HuH-7 (cell line): ENCODE data around the gene ZNF181.
"Not testable (repeated sequence)": the region's sequence is repeated elsewhere in the genome, so short reads cannot be mapped to it uniquely, and the experiment has no call there.

ENCODE experiments used
- DNase-seq: peaks from one replicate; pipeline ENCODE4 v3.0.0; 2011; ENCODE audit warnings: low spot score

Gene ZNF181

GRCh38 chr19:34733746-34734536, at the start of gene ZNF181:
Gene ZNF181 (plus strand): TSS chr19:34734243. CDS start chr19:34735038, 795 bp downstream.
- peak; percentile 90 for DNase-seq

GRCh38 chr19:34685266-34685665, 48.8 kb upstream of the ZNF181 start:
- DNase-seq: not testable (repeated sequence)

DNA sequence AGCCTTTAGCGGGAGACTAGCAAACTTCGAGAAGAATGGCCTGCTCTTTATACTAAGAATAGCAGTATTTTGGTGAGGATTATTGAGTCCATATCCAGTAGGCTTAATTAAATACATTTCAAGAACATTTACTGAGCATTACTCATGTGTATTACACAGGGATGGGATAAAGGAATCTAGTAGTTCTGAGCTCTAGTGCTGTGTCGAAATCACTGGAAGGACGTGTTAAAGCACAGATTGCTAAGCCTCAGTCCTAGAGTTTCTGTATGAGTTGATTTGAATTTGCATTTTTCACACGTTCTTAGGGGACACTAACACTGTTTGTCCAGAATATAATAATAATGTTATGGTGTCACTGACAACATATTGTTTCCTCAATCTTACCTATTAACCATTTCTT, 47.6 kb upstream of the ZNF181 start:
- DNase-seq: no peak

- no peak for DNase-seq
Observed at GRCh38 chr19:34687348-34687747, 46.7 kb upstream of the ZNF181 start.

DNA sequence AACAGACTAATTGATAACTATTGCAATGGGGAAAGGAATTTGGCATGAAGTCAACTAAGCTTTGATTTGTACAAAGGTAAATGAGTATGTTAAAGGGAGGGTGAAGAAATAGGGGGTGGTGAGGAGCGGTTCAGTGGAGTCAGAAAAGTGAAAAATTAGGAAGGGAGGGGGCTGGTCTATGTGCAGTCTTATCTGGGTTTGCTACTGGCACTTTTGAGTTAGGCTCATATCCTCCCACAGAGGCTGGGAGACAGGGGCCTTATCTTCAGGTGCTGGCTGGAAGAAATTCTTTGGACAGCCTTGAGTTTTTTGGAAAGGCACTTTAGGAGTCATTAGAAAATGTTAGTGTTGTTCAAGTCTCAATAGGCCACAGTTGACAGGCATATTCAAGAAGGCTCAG, 45.5 kb upstream of the ZNF181 start:
- no peak for DNase-seq

DNA sequence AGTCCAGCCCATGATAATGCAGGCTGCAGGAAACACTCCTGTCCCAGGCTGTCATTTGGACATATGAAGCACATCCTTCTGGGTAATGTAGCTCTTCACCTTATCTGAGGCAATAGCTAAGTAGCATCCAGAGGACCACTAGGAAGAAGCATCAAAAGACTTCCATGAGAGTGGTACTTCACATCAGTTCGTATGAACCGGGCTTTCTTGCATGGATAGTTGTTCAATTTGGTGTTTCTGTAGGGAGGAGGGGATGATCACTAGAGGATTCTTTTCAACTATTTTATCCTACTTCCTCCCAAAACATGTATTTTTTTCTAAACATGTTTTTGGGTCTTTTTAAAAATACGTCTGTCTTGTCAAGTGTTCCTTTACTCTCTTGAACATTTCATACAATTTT, 43.7 kb upstream of the ZNF181 start:
- no peak for DNase-seq

- no peak for DNase-seq
Observed at GRCh38 chr19:34692549-34692948, 41.5 kb upstream of the ZNF181 start.

- no peak for DNase-seq
Observed at GRCh38 chr19:34707661-34708060, 26.4 kb upstream of the ZNF181 start.

- no peak for DNase-seq
Observed at GRCh38 chr19:34711890-34712289, 22.2 kb upstream of the ZNF181 start.

- peak; percentile 49 for DNase-seq
Observed at GRCh38 chr19:34712395-34713261, 21.4 kb upstream of the ZNF181 start.

GRCh38 chr19:34713262-34713637, 20.8 kb upstream of the ZNF181 start:
- DNase-seq: no peak

DNA sequence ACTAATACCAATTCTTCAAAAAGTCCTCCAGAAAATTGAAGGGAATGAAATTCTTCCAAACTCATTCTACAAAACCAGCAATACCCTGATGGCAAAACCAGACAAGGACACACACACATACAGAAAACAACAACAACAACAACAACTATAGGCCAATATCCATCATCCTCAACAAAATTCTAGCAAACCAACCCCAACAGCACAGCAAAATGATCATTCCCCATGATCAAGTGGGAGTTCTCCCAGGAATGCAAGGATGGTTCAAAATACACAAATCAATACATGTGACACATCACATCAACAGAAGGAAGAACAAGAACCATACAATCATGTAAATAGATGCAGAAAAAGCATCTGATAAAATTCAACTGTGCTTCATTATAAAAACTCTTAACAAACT, 18.7 kb upstream of the ZNF181 start:
- no peak for DNase-seq

DNA sequence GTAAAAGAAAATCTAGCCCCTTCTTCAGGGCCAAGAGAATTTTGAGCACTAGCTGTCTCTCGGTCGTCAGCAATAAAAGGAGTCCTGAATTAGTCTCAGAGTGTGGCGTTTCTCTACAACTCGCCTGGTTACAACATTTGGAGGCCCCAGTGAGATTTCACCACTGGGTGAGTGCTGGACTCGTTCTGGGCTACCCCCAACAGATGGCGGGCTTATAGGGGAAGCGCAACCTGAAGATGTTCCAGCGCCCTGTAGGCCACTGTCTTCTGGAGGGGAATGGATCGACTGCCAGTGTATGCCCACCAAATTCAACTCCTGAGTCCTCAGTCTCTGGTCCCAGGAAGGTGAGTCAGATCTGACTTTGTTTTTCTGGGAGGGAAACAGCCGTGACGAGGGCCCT, 11.7 kb upstream of the ZNF181 start:
- DNase-seq: no peak

DNA sequence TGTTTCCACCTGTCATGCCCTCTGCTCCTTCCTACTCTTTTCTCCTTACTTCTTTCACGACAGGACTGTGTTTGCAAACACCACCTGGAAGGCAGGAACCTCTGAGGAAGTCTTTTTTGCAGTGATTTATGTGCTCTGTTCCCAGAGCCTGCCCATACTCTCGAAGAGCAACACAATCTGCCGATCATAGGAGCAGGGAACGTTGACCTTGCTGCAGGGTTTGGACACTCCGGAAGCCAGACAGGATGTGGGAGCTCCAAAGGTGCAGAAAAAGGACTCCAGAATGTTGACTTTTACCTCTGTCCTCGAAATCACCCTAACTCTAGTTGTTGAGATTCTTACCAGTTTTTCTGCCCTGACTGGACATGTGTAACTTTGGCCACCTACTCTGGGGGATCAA, 8.6 kb upstream of the ZNF181 start:
- DNase-seq: no peak

DNA sequence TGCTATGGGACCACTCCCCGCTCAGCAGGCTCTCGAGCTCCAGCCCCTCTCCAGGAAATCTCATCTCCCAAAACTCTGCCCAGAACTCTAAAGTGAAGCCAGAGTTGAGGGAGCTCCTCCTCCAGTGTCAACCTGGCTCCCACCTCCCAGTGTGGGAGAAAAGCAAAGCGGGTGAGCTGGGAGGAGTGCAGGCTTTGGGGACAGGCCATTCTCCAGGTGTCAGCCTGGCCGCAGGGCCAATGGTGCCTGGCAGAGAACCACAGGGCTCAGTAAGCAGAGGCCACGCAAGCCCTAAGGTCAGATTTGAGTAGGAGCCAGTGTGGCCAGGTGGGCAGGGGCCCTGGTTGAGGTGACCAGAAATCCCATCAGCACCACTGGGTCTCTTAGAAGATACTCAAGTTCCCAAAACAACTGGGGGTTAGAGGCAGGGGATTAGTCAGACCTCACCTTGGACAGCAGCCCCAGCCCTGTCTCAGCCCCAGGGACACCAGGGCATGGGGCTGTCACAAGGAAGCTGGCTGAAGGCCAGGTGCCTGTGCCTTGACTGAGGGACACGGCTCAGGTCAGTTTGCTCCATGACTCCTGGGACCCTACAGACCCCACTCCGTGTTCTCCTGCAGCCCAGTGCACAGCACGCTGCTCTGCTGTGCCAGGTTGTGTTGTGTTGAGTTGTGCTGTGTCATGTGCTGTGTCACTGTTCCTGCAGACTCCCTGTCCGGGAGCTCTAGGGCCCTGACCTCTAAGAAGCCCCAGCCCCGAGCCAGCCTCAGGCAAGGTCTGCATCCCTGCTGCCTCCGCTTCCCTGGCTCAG, 2.8 kb upstream of the ZNF181 start:
- no peak for DNase-seq

DNA sequence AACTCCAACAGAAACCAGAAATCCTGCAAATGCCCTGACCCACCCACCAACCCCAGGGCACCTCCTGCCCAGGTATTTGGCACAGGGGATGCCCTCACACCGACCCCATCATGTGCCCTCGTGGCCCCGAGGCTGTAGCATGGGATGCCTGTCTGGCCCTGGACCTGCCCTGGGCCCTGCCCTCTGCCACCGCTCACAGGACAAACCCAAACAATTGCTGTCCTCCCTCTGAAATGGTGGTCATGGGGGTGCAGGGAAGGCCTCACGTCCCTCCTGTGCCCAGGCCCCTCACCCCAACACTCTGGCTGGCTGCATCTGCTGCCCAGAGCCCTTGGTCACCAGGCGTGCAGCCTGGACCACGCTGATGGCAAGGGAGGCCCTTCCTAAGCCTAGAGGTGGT, 2.1 kb upstream of the ZNF181 start:
- no peak for DNase-seq

- no peak for DNase-seq
Observed at GRCh38 chr19:34732612-34733211, 1.3 kb upstream of the ZNF181 start.

DNA sequence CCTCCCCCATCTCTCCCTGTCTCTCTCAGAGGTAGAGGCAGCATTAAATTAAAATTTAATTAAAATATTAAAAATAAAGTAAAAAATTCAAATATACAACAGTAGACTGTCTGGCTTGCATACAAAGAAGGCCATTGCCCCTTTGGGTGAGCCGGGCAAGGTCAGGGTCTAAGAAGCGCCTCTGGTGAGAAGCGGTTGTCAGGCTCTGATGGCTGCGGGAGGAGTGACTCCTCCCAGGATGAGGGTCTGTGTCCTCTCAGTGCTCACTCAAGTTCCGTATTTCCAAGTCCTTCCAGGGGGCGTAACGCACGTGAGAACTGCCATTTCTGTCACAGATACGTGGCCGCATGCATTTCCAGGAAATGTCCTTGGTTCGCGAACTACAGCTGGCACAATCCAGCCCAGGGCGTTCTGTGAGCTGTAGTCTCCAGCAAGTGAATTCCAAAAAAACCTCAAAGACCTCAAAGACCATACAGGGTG, 737 bp upstream of the ZNF181 start:
- DNase-seq: no peak

DNA sequence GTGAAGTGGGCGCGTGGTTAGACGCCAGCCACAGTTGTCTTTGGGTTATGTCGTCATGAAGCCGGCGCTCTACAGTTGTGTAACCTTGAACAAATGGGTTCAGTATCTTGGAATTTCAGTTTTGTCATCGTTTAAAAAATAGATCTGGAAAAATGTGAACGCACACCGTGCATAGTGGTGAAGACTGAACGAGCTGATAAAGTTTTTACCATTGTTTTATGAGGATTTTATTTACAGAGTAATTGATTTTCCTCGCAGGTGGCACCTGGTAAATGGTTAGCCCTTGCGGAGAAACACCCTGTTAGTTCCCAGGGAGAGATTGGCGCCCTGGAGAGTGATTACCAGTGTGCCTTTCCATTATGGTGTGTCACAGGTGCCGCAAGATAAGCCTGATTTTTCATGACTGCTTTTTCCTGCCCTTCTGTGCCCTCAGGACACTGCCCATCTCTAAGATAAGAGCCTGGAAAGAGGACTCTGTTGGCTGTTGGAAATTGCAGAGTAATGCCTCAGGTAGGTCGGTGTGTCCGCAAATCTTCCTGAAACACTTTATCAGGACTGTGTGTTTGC, 577 bp downstream of the ZNF181 start:
- no peak for DNase-seq

- DNase-seq: no peak
Observed at GRCh38 chr19:34744896-34745690, 11.1 kb downstream of the ZNF181 start.

GRCh38 chr19:34757441-34757840, 23.4 kb downstream of the ZNF181 start:
- DNase-seq: no peak
